IMR-90 (cell line): Measurements from ENCODE around the gene ACYP2. TPM values are rescaled to one million over a fixed set of nuclear protein-coding genes. Genes with fewer than 3 reads are reported as not detected.

ENCODE experiments used
- ATAC-seq: fragments of 200-7000 bp; cut with Tn5 transposase; 2 replicates; pipeline ENCODE4 v1.9.1; 2020; ENCODE audit warnings: low read depth, mild to moderate bottlenecking, moderate library complexity
- BruUV-seq: library from RNA; stranded (reverse); fragments of 400-500 nt; replicated peaks from 2 replicates; lab custom pipeline; 2021; lab: Mats Ljungman, UMichigan
- CTCF ChIA-PET: fragments of 300-600 bp; formaldehyde crosslinking; extraction: SDS; loops from one replicate; lab custom pipeline; 2021; ENCODE audit warnings: antibody characterized with exemption; lab: Yijun Ruan, JAX
- POLR2A ChIA-PET: fragments of 300-600 bp; sonication (Branson Sonifier 250); formaldehyde crosslinking; loops from one replicate; lab custom pipeline; 2022; ENCODE audit warnings: antibody characterized with exemption; ENCODE audit not compliant: unreplicated experiment; lab: Charles Lee
- DNase-seq: peaks from one replicate; pipeline ENCODE4 v3.0.0; 2013
- H2AFZ ChIP-seq: replicated peaks from 2 replicates; pipeline ENCODE3; 2013; ENCODE audit warnings: low read length, mild to moderate bottlenecking; ENCODE audit not compliant: poor library complexity
- H2AK5ac ChIP-seq: 2 replicates; pipeline ENCODE4 v1.6.1; 2013; ENCODE audit warnings: low read depth, low read length, inconsistent platforms
- H2AK9ac ChIP-seq: replicated peaks from 2 replicates; pipeline ENCODE3; 2013; ENCODE audit warnings: mild to moderate bottlenecking, low read depth, low read length, moderate library complexity; ENCODE audit not compliant: poor library complexity
- H2BK120ac ChIP-seq: 2 replicates; pipeline ENCODE4 v1.6.1; 2013; ENCODE audit warnings: low read depth, low read length, inconsistent platforms
- H2BK15ac ChIP-seq: 3 replicates; pipeline ENCODE4 v1.6.1; 2013; ENCODE audit warnings: low read depth, low read length, inconsistent platforms
- H2BK20ac ChIP-seq: 2 replicates; pipeline ENCODE4 v1.6.1; 2013; ENCODE audit warnings: low read depth, mild to moderate bottlenecking, inconsistent platforms, low read length, moderate library complexity
- H2BK5ac ChIP-seq: 2 replicates; pipeline ENCODE4 v1.6.1; 2013; ENCODE audit warnings: mild to moderate bottlenecking, low read depth, low read length, inconsistent platforms; ENCODE audit not compliant: poor library complexity, severe bottlenecking
- H3K14ac ChIP-seq: replicated peaks from 2 replicates; pipeline ENCODE4 v1.6.1; 2013; ENCODE audit warnings: low read depth, low read length, inconsistent platforms
- H3K18ac ChIP-seq: 2 replicates; pipeline ENCODE4 v1.6.1; 2013; ENCODE audit warnings: low read depth, low read length, control low read depth
- H3K23ac ChIP-seq: 2 replicates; pipeline ENCODE4 v1.6.1; 2013; ENCODE audit warnings: low read depth, low read length, inconsistent platforms
- H3K27ac ChIP-seq: 2 replicates; pipeline ENCODE4 v1.5.1; 2013; ENCODE audit warnings: mild to moderate bottlenecking, control low read depth, low read length; ENCODE audit not compliant: insufficient read depth
- H3K27me3 ChIP-seq: 2 replicates; pipeline ENCODE4 v1.6.1; 2013; ENCODE audit warnings: low read length; ENCODE audit not compliant: control insufficient read depth, insufficient read depth
- H3K36me3 ChIP-seq: 2 replicates; pipeline ENCODE4 v1.6.1; 2013; ENCODE audit warnings: low read length, mixed read lengths; ENCODE audit not compliant: control insufficient read depth, insufficient read depth
- H3K4ac ChIP-seq: 2 replicates; pipeline ENCODE4 v1.6.1; 2013; ENCODE audit warnings: low read depth, low read length, inconsistent platforms
- H3K4me1 ChIP-seq: 2 replicates; pipeline ENCODE4 v1.6.1; 2013; ENCODE audit warnings: low read length, mixed read lengths; ENCODE audit not compliant: control insufficient read depth, insufficient read depth
- H3K4me2 ChIP-seq: 2 replicates; pipeline ENCODE4 v1.6.1; 2013; ENCODE audit warnings: low read depth, mild to moderate bottlenecking, control low read depth, low read length, moderate library complexity
- H3K4me3 ChIP-seq: 2 replicates; pipeline ENCODE4 v1.5.1; 2013; ENCODE audit warnings: low read depth, mild to moderate bottlenecking, control low read depth, low read length, moderate library complexity; ENCODE audit not compliant: insufficient read depth
- H3K56ac ChIP-seq: 2 replicates; pipeline ENCODE4 v1.6.1; 2013; ENCODE audit warnings: low read length, inconsistent platforms; ENCODE audit not compliant: insufficient read depth; ENCODE audit errors: extremely low read depth
- H3K79me1 ChIP-seq, 2 experiments: 2 replicates each; pipeline ENCODE4 v1.6.1; 2013; ENCODE audit warnings: low read length in 2 of 2, inconsistent platforms in 1 of 2, low read depth in 1 of 2
- H3K9ac ChIP-seq: 2 replicates; pipeline ENCODE4 v1.6.1; 2013; ENCODE audit warnings: low read depth, low read length, control low read depth
- H3K9me1 ChIP-seq: 2 replicates; pipeline ENCODE4 v1.6.1; 2013; ENCODE audit warnings: low read length, inconsistent platforms; ENCODE audit not compliant: insufficient read depth
- H3K9me3 ChIP-seq: 2 replicates; pipeline ENCODE4 v1.6.1; 2013; ENCODE audit warnings: low read length; ENCODE audit not compliant: control insufficient read depth, insufficient read depth
- H4K20me1 ChIP-seq: 2 replicates; pipeline ENCODE4 v1.6.1; 2013; ENCODE audit warnings: low read length, inconsistent platforms; ENCODE audit not compliant: insufficient read depth
- H4K5ac ChIP-seq: 2 replicates; pipeline ENCODE4 v1.6.1; 2013; ENCODE audit warnings: mild to moderate bottlenecking, low read depth, low read length, control low read depth
- H4K8ac ChIP-seq, 2 experiments: 2 replicates each; pipeline ENCODE4 v1.6.1; 2013; ENCODE audit warnings: low read depth in 2 of 2, low read length in 2 of 2, control low read depth in 1 of 2, inconsistent platforms in 1 of 2
- H4K91ac ChIP-seq: 2 replicates; pipeline ENCODE4 v1.6.1; 2013; ENCODE audit warnings: low read depth, low read length, inconsistent platforms; ENCODE audit not compliant: insufficient read depth
- BHLHE40 ChIP-seq: fragments of 150-350 bp; IDR thresholded peaks from 2 replicates; pipeline ENCODE4 v1.6.1; 2016; ENCODE audit warnings: mild to moderate bottlenecking, low read depth, low read length
- FOS ChIP-seq: fragments of 150-350 bp; IDR thresholded peaks from 2 replicates; pipeline ENCODE4 v1.6.1; 2016; ENCODE audit warnings: low read depth, low read length
- MAZ ChIP-seq: IDR thresholded peaks from 2 replicates; pipeline ENCODE4 v1.6.1; 2012; ENCODE audit warnings: low read depth, mild to moderate bottlenecking, low read length, improper control_type of control experiment, moderate library complexity, borderline replicate concordance
- NFE2L2 ChIP-seq: fragments of 150-350 bp; IDR thresholded peaks from 2 replicates; pipeline ENCODE4 v1.6.1; 2016; ENCODE audit warnings: low read depth, mild to moderate bottlenecking, low read length
- POLR2A ChIP-seq: IDR thresholded peaks from 2 replicates; pipeline ENCODE4 v1.6.1; 2012; ENCODE audit warnings: mild to moderate bottlenecking, low read depth, low read length
- RAD21 ChIP-seq: IDR thresholded peaks from 2 replicates; pipeline ENCODE4 v1.6.1; 2012; ENCODE audit warnings: low read length, improper control_type of control experiment
- RFX5 ChIP-seq: IDR thresholded peaks from 2 replicates; pipeline ENCODE4 v1.8.0; 2012; ENCODE audit warnings: low read depth, mild to moderate bottlenecking, low read length, moderate library complexity
- SMC3 ChIP-seq: fragments of 150-350 bp; IDR thresholded peaks from 2 replicates; pipeline ENCODE4 v1.6.1; 2016; ENCODE audit warnings: low read depth, mild to moderate bottlenecking, antibody characterized with exemption, low read length, moderate library complexity
- WGBS, 2 experiments: methylation state at CpG; one replicate each; pipeline versions ENCODE4 v1.1.5 to v1.1.7; 2013; ENCODE audit warnings: missing lambda C conversion rate in 2 of 2; ENCODE audit not compliant: insufficient read length in 1 of 2; ENCODE audit errors: extremely low coverage in 2 of 2; 5-methylcytosine and 5-hydroxymethylcytosine counted together
- dilution Hi-C: fragments of 300-500 bp; cut with HindIII; formaldehyde crosslinking; loops from one replicate; pipeline ENCODE4 v1.14.3; 2018; ENCODE audit warnings: low sequenced_read_pairs; ENCODE audit not compliant: unreplicated experiment
- in situ Hi-C: fragments of 300-500 bp; cut with MboI; formaldehyde crosslinking; loops from 3 replicates; pipeline ENCODE4 v1.14.3; 2019; ENCODE audit warnings: low sequenced_read_pairs, inconsistent platforms, mixed read lengths
- intact Hi-C: fragments of 100-400 bp; cut with micrococcal nuclease; formaldehyde crosslinking; loops from 2 replicates; pipeline ENCODE4 v1.10.0; 2022
- polyA plus RNA-seq, 3 experiments: library from polyadenylated mRNA; depleted of rRNA; stranded (reverse); fragments of >200 nt; gene quantifications; 2 replicates each; pipeline ENCODE4 v1.2.3, GENCODE V29; 2012; ENCODE audit warnings: low replicate concordance in 1 of 3
- total RNA-seq: library from RNA; depleted of rRNA; stranded (reverse); fragments of >200 nt; gene quantifications from 2 replicates; pipeline ENCODE4 v1.2.3, GENCODE V29; 2012

Gene ACYP2
- total and polyA plus RNA-seq, 2 of the 4 experiments (the other 2 are of a cell fraction), result 3.9 to 7.4 TPM

GRCh38 chr2:54185105-54185504, 69.7 kb downstream of the ACYP2 start:
- H3K27ac ChIP-seq, result no peak overlapping the region
- H3K9me3 ChIP-seq, result no peaks in the 10 kb centered on the region
- no peaks in the 10 kb centered on the region for H4K20me1 ChIP-seq
- H4K5ac ChIP-seq, result no peak overlapping the region
- no peak for ATAC-seq
- H3K4ac ChIP-seq, result no peak overlapping the region
- no peak overlapping the region for H4K91ac ChIP-seq
- H3K4me2 ChIP-seq, result no peak overlapping the region
- CTCF ChIA-PET, result interaction anchor here (1.1 kb wide), 1 partner anchor 23 kb away, joined by 3 read pairs; no protein-coding TSS in a partner anchor
- dilution Hi-C loops, result no loop called here
- no peaks in the 10 kb centered on the region for H3K36me3 ChIP-seq
- H2BK120ac ChIP-seq, result no peak overlapping the region
- H2BK15ac ChIP-seq, result no peak overlapping the region
- no peak overlapping the region for H2AFZ ChIP-seq
- no peak overlapping the region for H3K9ac ChIP-seq
- H4K8ac ChIP-seq, result no peak overlapping the region
- H3K23ac ChIP-seq, result no peak overlapping the region
- in situ Hi-C loops, result no loop called here
- no peak overlapping the region for H3K14ac ChIP-seq
- DNase-seq, result no peak
- no peaks in the 10 kb centered on the region for H3K27me3 ChIP-seq
- H2BK5ac ChIP-seq, result no peak overlapping the region
- POLR2A ChIA-PET, result interaction anchor here (0.5 kb wide), 1 partner anchor 17 kb away, joined by 9 read pairs; no protein-coding TSS in a partner anchor
- H3K56ac ChIP-seq, result no peak overlapping the region
- H2AK5ac ChIP-seq, result no peak overlapping the region
- no peak overlapping the region for H2BK20ac ChIP-seq
- H3K4me1 ChIP-seq, result no peaks in the 10 kb centered on the region
- H3K79me1 ChIP-seq, result no peaks in the 10 kb centered on the region
- no peak overlapping the region for H3K4me3 ChIP-seq
- TF ChIP-seq RFX5 (no peak), NFE2L2 (no peak), RAD21 (no peak), MAZ (no peak), BHLHE40 (no peak), SMC3 (no peak), FOS (no peak), POLR2A (no peak)
- intact Hi-C loops, result no loop called here
- H2AK9ac ChIP-seq, result no peak overlapping the region
- no CpG with 5 or more reads among the region's 1 CpG for WGBS, 2 experiments
- BruUV-seq, result no TSS peak
- H3K18ac ChIP-seq, result no peak overlapping the region
- no peaks in the 10 kb centered on the region for H3K9me1 ChIP-seq
